HG03108 (cell line): ENCODE data around the gene IGF1R.
"Not testable (repeated sequence)": the region's sequence is repeated elsewhere in the genome, so short reads cannot be mapped to it uniquely, and the experiment has no call there.

Source experiments
- ATAC-seq: cut with Tn5 transposase; IDR thresholded peaks from one replicate; pipeline ENCODE4 v1.9.1; 2021; ENCODE audit warnings: moderate library complexity; ENCODE audit not compliant: unreplicated experiment

The IGF1R gene

GRCh38 chr15:98955961-98956723 lies 307.8 kb downstream of the IGF1R start:
- ATAC-seq, result no peak

GRCh38 chr15:98956796-98957553 lies 308.6 kb downstream of the IGF1R start:
- no peak for ATAC-seq

- no peak for ATAC-seq
Measured at GRCh38 chr15:98957655-98958054, 309.3 kb downstream of the IGF1R start.

- ATAC-seq, result no peak
Measured at GRCh38 chr15:98958076-98958475, 309.7 kb downstream of the IGF1R start.

- ATAC-seq, result no peak
Measured at GRCh38 chr15:98958918-98959639, 310.7 kb downstream of the IGF1R start.

GRCh38 chr15:98959640-98960007 lies 311.3 kb downstream of the IGF1R start:
- no peak for ATAC-seq

- ATAC-seq, result no peak
Measured at GRCh38 chr15:98960555-98961050, 312.3 kb downstream of the IGF1R start.

GRCh38 chr15:98963444-98963843 lies 315.1 kb downstream of the IGF1R start:
- ATAC-seq, result no peak

GRCh38 chr15:98964466-98965133 lies 316.3 kb downstream of the IGF1R start:
- ATAC-seq, result no peak

GRCh38 chr15:98965134-98965491 lies 316.8 kb downstream of the IGF1R start:
- not testable (repeated sequence) for ATAC-seq

- ATAC-seq, result no peak
Measured at GRCh38 chr15:98965597-98965996, 317.3 kb downstream of the IGF1R start.

GRCh38 chr15:98966091-98966787 lies 317.9 kb downstream of the IGF1R start:
- no peak for ATAC-seq

- ATAC-seq, result no peak
Measured at GRCh38 chr15:98967096-98967495, 318.8 kb downstream of the IGF1R start.

GRCh38 chr15:98967916-98968315 lies 319.6 kb downstream of the IGF1R start:
- ATAC-seq, result no peak

GRCh38 chr15:98968576-98968975 lies 320.2 kb downstream of the IGF1R start:
- ATAC-seq, result no peak

- no peak for ATAC-seq
Measured at GRCh38 chr15:98969126-98969735, 320.9 kb downstream of the IGF1R start.

- no peak for ATAC-seq
Measured at GRCh38 chr15:98970799-98971198, 322.5 kb downstream of the IGF1R start.

GRCh38 chr15:98976500-98976899 lies 328.2 kb downstream of the IGF1R start:
- no peak for ATAC-seq

- ATAC-seq, result no peak
Measured at GRCh38 chr15:98977441-98977840, 329.1 kb downstream of the IGF1R start.

GRCh38 chr15:98978153-98978552 lies 329.8 kb downstream of the IGF1R start:
- no peak for ATAC-seq
